HG03108 (cell line): Measurements from ENCODE around the gene NUP35.

Source experiments
- ATAC-seq: cut with Tn5 transposase; IDR thresholded peaks from one replicate; pipeline ENCODE4 v1.9.1; 2021; ENCODE audit warnings: moderate library complexity; ENCODE audit not compliant: unreplicated experiment

NUP35 gene

GRCh38 chr2:183204397-183204796, 80.2 kb downstream of the NUP35 start:
- ATAC-seq, result no peak

- no peak for ATAC-seq
Measured at GRCh38 chr2:183207110-183207509, 82.9 kb downstream of the NUP35 start.

- ATAC-seq, result no peak
Measured at GRCh38 chr2:183209395-183210028, 85.3 kb downstream of the NUP35 start.
